Measurements from ENCODE around the gene IRF8. TPM values are rescaled to one million over a fixed set of nuclear protein-coding genes. Genes with fewer than 3 reads are reported as not detected.
A peak's percentile ranks its signal among the peaks of the same experiment; 100 is the strongest.
"Not testable (repeated sequence)": the region's sequence is repeated elsewhere in the genome, so short reads cannot be mapped to it uniquely, and the experiment has no call there.

The IRF8 gene
- total RNA-seq, 4 donors from 2014 or later, result 1.4 to 13.0 (median 8.8) TPM; not detected in 1

DNA sequence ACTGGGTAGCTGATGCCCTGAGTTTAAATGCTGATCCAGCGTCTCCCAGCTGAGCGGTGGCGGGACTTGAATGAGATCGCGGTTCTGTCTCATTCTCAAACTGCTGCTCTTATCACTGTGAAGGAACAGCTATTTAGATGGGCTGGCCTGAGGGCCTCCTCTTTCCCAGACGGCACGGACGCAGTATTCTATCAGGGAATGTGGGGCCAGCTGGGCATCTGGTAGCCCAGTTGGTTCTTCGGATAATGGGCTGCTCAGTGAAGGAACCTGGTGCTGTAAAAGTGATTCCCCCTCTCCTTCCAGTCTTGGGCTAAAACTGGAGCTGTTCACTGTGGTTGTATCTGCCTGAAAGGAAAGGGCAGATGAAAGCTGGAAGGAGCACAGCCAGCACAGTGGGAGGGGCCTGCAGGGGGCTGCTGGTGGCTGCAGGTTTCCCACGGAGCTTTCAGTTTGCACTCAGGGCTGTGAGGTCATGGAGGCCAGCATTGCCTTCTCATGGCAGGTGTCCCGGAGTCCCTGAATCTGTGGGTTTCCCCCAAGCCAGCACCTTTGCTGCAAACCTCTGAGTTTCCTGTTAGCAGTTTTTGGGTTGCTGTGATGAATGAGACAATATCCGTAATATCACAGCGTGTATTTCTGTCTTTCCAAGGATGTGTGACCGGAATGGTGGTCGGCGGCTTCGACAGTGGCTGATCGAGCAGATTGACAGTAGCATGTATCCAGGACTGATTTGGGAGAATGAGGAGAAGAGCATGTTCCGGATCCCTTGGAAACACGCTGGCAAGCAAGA is 3.6 kb downstream of the IRF8 start:
- H3K4me1 ChIP-seq, result peaks cover 0 to 31% (median 3%) of the 10 kb centered on the region in 3 donors
- peak overlapping the region in 1 of 4 donors; percentile 12 for H3K4me3 ChIP-seq
- TF ChIP-seq POLR2A (IDR thresholded peaks at IDR 0.05), result peak in 1 of 4 donors; percentile 27
- TF ChIP-seq, protein P1, sequence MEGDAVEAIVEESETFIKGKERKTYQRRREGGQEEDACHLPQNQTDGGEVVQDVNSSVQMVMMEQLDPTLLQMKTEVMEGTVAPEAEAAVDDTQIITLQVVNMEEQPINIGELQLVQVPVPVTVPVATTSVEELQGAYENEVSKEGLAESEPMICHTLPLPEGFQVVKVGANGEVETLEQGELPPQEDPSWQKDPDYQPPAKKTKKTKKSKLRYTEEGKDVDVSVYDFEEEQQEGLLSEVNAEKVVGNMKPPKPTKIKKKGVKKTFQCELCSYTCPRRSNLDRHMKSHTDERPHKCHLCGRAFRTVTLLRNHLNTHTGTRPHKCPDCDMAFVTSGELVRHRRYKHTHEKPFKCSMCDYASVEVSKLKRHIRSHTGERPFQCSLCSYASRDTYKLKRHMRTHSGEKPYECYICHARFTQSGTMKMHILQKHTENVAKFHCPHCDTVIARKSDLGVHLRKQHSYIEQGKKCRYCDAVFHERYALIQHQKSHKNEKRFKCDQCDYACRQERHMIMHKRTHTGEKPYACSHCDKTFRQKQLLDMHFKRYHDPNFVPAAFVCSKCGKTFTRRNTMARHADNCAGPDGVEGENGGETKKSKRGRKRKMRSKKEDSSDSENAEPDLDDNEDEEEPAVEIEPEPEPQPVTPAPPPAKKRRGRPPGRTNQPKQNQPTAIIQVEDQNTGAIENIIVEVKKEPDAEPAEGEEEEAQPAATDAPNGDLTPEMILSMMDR (IDR thresholded peaks at IDR 0.05), result no peak
- no peak for DNase-seq
- 47 to 60% methylated on average over 6 to 14 of the region's 20 CpGs for WGBS, 2 donors
- H3K36me3 ChIP-seq, result peaks cover 0 to 4% (median 0%) of the 10 kb centered on the region in 3 donors
- intact Hi-C loops (cut with DNase I), result no loop called here
- H3K9me3 ChIP-seq, result no peaks in the 10 kb centered on the region
- H3K27me3 ChIP-seq, result peaks cover 0 to 77% (median 4%) of the 10 kb centered on the region in 4 donors
- peak overlapping the region in 1 of 4 donors; percentile 37 for H3K27ac ChIP-seq

DNA sequence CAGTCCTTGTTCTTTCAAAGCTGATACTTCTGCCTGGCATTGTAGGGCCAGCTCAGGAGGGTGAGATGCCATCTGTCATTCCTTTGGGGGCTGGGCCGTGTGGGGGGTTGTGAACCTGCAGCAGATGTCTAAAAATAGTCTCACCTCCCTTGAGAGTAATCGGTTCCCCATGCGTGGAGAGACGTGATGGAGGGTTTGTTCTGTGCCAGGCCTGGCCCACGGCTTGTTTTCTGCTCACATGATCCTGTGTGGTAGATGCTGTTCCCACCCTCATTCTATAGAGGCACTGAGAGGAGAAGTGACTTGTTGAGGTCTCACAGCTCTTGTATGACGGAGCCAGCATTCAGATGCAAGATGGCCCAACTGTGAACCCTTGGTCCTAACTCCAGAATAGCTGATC is 4.6 kb downstream of the IRF8 start:
- H3K27ac ChIP-seq, result no peak overlapping the region
- 53 to 81% methylated on average over 5 to 6 of the region's 6 CpGs for WGBS, 2 donors
- peaks cover 0 to 69% (median under 1%) of the 10 kb centered on the region in 4 donors for H3K27me3 ChIP-seq
- peaks cover 0 to 4% (median 0%) of the 10 kb centered on the region in 3 donors for H3K36me3 ChIP-seq
- intact Hi-C loops (cut with DNase I), result no loop called here
- TF ChIP-seq, protein P1 (IDR thresholded peaks at IDR 0.05), result no peak
- TF ChIP-seq POLR2A (IDR thresholded peaks at IDR 0.05), result peak in 1 of 4 donors; percentile 30
- no peak for DNase-seq
- H3K9me3 ChIP-seq, result no peaks in the 10 kb centered on the region
- H3K4me1 ChIP-seq, result peaks cover 0 to 24% (median under 1%) of the 10 kb centered on the region in 3 donors
- H3K4me3 ChIP-seq, result no peak overlapping the region

DNA sequence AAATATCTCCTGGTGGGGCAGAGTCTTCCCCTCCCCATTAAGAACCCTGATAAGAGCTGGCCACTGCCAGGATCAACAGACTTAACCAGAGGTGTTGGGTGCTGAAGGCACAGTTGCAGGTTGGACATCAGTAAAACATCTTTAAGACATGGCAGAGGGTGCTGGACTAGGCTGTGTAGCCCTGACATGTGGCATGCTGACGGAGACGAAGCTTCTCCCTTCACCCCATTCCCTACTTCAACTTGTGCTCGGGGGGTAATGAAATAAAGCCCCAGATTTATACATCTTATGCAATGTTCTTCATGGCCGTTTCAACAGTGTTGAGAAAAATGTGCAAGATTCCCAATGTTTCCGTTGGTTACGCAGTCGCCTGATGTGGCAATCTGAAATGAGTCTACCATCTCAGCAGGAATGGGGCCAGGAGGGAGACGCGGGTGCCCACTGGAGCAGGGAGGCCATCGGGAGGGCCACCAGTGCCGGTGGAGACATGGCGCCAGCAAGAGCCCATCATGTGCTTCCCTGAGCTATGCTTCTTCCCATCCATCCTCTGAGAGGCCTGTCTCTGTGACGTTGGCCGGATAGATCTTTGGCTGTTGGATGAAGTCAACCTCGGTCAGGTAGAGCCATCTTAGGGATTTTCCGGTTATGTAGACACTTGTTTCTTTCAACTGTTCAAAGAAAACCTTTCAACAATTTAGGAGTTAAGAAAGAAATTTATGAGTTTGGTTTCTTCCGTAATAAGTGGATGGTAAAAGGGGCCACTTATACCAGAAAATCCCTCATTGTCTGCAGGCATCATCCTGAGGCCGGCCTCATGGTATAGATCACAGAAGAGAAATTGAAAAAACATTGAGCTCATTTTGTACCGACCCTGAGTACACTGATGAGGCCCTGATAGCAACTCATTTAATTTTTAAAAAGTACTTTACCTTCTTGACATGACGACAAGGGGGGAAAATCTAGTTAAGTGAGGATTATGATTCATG is 6.4 kb downstream of the IRF8 start:
- H3K27ac ChIP-seq, result no peak overlapping the region
- peaks cover 0 to 4% (median 0%) of the 10 kb centered on the region in 3 donors for H3K36me3 ChIP-seq
- TF ChIP-seq POLR2A (IDR thresholded peaks at IDR 0.05), result no peak
- TF ChIP-seq, protein P1 (IDR thresholded peaks at IDR 0.05), result no peak
- WGBS, 2 donors, result 73 to 84% methylated on average over 18 to 20 of the region's 20 CpGs
- H3K9me3 ChIP-seq, result no peaks in the 10 kb centered on the region
- H3K27me3 ChIP-seq, result peaks cover 0 to 58% (median 0%) of the 10 kb centered on the region in 4 donors
- H3K4me1 ChIP-seq, result peaks cover 0 to 13% (median 0%) of the 10 kb centered on the region in 3 donors
- intact Hi-C loops (cut with DNase I), result no loop called here
- no peak overlapping the region for H3K4me3 ChIP-seq
- DNase-seq, result no peak

DNA sequence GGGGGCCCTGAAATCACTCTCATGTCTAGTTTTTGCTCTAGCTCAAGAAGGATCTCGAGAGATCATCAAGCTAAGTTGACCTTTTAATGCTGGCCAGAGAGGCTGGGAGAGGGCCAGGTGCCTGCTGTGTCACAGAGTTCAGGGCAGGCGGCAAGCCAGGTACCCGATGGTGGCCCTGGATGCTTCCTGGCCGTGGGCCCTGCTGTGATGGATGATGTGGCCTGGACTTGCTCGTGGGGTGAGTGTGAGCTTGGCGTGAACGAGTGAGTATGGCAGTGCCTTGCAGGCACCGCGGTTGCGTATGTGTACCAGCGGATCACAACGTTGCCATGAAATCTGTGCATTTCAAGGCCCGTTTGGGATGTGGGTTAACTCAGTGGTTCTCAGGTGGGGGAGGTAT is 7.4 kb downstream of the IRF8 start:
- H3K27me3 ChIP-seq, result peaks cover 0 to 56% (median 0%) of the 10 kb centered on the region in 4 donors
- no peak for DNase-seq
- no peaks in the 10 kb centered on the region for H3K9me3 ChIP-seq
- TF ChIP-seq POLR2A (IDR thresholded peaks at IDR 0.05), result no peak
- TF ChIP-seq, protein P1 (IDR thresholded peaks at IDR 0.05), result no peak
- H3K4me3 ChIP-seq, result no peak overlapping the region
- intact Hi-C loops (cut with DNase I), result no loop called here
- peaks cover 0 to 4% (median 0%) of the 10 kb centered on the region in 3 donors for H3K36me3 ChIP-seq
- H3K27ac ChIP-seq, result no peak overlapping the region
- 80 to 85% methylated on average over 8 to 11 of the region's 13 CpGs for WGBS, 2 donors
- peaks cover 0 to 13% (median 0%) of the 10 kb centered on the region in 3 donors for H3K4me1 ChIP-seq

DNA sequence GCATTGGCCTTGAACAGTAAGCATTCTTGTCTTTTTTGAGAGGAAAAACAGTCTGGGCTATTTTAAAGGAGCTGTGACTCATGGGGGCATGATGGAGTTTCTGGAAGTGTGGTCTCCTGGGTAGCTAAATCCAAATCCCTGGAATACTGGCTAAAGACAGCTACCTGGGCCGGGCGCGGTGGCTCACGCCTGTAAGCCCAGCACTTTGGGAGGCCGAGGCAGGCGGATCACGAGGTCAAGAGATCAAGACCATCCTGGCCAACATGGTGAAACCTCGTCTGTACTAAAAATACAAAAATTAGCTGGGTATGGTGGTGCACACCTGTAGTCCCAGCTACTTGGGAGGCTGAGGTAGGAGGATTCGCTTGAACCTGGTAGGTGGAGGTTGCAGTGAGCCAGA is 8.3 kb downstream of the IRF8 start:
- H3K36me3 ChIP-seq; intact Hi-C loops (cut with DNase I); H3K9me3 ChIP-seq; H3K4me3 ChIP-seq; DNase-seq; H3K4me1 ChIP-seq: not testable (repeated sequence)
- peaks cover 0 to 51% (median 0%) of the 10 kb centered on the region in 4 donors for H3K27me3 ChIP-seq
- 84 to 90% methylated on average over 8 to 9 of the region's 9 CpGs for WGBS, 2 donors
- H3K27ac ChIP-seq, result peak overlapping the region in 1 of 4 donors; percentile 6
